ENCODE results near the gene DOP1A.

DNA sequence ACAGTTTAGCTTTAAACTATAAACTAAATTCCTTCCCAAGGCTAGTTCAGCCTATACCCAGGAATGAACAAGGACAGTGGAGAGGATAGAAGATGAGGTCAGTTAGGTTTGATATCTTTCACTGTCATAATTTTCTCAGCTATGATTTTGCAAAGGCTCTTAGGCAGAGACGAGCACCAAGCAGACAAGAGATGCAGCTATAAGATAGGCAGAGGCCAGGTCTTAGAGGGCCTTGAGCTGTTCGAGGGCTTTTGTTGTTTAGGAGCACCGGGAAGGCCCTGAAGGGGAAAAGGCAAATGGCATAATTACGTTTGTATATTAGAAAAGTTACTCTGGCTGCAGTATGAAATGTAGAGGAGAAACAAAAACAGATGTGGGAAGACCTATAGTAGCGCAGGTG lies 59.8 kb downstream of the DOP1A start:
- TF ChIP-seq CTCF (conservative IDR thresholded peaks at IDR 0.05; ENCODE audit: low read depth, low read length) (no peak), EZH2 (IDR thresholded peaks at IDR 0.05; ENCODE audit: low read length, unreplicated experiment) (no peak), EZH2phosphoT487 (IDR thresholded peaks at IDR 0.05; ENCODE audit: borderline replicate concordance, low read length) (no peak)

Measured in PC-3 (cell line).